Thyroid gland (tissue), 4 donors: ENCODE data around the gene LATS1. TPM values are rescaled to one million over a fixed set of nuclear protein-coding genes. Genes with fewer than 3 reads are reported as not detected.
"Not testable (repeated sequence)": the region's sequence is repeated elsewhere in the genome, so short reads cannot be mapped to it uniquely, and the experiment has no call there.

Experiments used
- DNase-seq, 2 donors: peaks; one replicate each; pipeline ENCODE4 v3.0.0-alpha.2; 2019
- H3K27ac ChIP-seq, 3 donors: fragments of 200-600 bp; sonication (generic); 1 replicate in 2 of 3; 2 replicates in 1 of 3; pipeline ENCODE4 v1.5.1; 2016 to 2019; ENCODE audit warnings: mild to moderate bottlenecking in 1 of 3, moderate library complexity in 1 of 3
- H3K27me3 ChIP-seq: fragments of 200-600 bp; sonication (generic); one replicate; pipeline ENCODE4 v1.5.1; 2019
- H3K36me3 ChIP-seq, 2 donors: fragments of 200-600 bp; sonication (generic); one replicate each; pipeline ENCODE4 v1.5.1; 2016 to 2019
- H3K4me1 ChIP-seq, 2 donors: fragments of 200-600 bp; sonication (generic); one replicate each; pipeline ENCODE4 v1.5.1; 2017 to 2019
- H3K4me3 ChIP-seq, 3 donors: fragments of 200-600 bp; sonication (generic); replicated peaks in 1 of 3; 1 replicate in 2 of 3; 2 replicates in 1 of 3; pipeline ENCODE4 v1.5.1; 2016; ENCODE audit warnings: mild to moderate bottlenecking in 1 of 3
- H3K9me3 ChIP-seq: fragments of 200-600 bp; sonication (generic); one replicate; pipeline ENCODE4 v1.5.1; 2017
- CTCF ChIP-seq, 6 experiments: fragments of 200-600 bp in 3 of 6; fragments of 450-650 bp in 3 of 6; sonication (generic) in 3 of 6; IDR thresholded peaks; one replicate each; pipeline ENCODE4 v1.5.1; 2016 to 2019; ENCODE audit warnings: antibody characterized with exemption in 6 of 6, mild to moderate bottlenecking in 2 of 6, inconsistent platforms in 1 of 6, moderate library complexity in 1 of 6
- POLR2A ChIP-seq, 2 donors: fragments of 450-650 bp; IDR thresholded peaks; one replicate each; pipeline ENCODE4 v1.6.1; 2017; ENCODE audit warnings: antibody characterized with exemption in 2 of 2, mild to moderate bottlenecking in 2 of 2, moderate library complexity in 1 of 2
- WGBS, 2 donors: methylation state at CpG; one replicate each; pipeline ENCODE4 v1.1.5; 2017; 5-methylcytosine and 5-hydroxymethylcytosine counted together
- intact Hi-C: fragments of 100-400 bp; cut with DNase I; formaldehyde crosslinking; loops from one replicate; pipeline ENCODE4 v1.15.1; 2023
- total RNA-seq, 4 donors: library from RNA; depleted of rRNA; stranded (reverse); fragments of >200 nt; gene quantifications; one replicate each; pipeline ENCODE4 v1.2.3, GENCODE V29; 2016

Gene LATS1
- total RNA-seq, 4 donors from 2014 or later: 25.7 to 32.2 (median 30.0) TPM

GRCh38 chr6:149755300-149756260 is 37.7 kb upstream of the LATS1 start:
- DNase-seq: no peak
- peaks cover 22 to 36% of the 10 kb centered on the region in 2 donors for H3K4me1 ChIP-seq
- H3K27me3 ChIP-seq: no peaks in the 10 kb centered on the region
- intact Hi-C loops: no loop called here
- 77 to 84% methylated on average over 9 of the region's 9 CpGs for WGBS, 2 donors
- TF ChIP-seq POLR2A (IDR thresholded peaks at IDR 0.05): no peak
- no peak for TF ChIP-seq CTCF (IDR thresholded peaks at IDR 0.05)
- H3K4me3 ChIP-seq: no peak overlapping the region
- H3K9me3 ChIP-seq: no peaks in the 10 kb centered on the region
- no peaks in the 10 kb centered on the region for H3K36me3 ChIP-seq
- no peak overlapping the region for H3K27ac ChIP-seq

- H3K4me3 ChIP-seq: no peak overlapping the region
- DNase-seq: no peak
- H3K27me3 ChIP-seq: no peaks in the 10 kb centered on the region
- H3K36me3 ChIP-seq: no peaks in the 10 kb centered on the region
- WGBS, 2 donors: 91 to 97% methylated on average over 4 of the region's 4 CpGs
- peak overlapping the region in 2 of 3 donors; percentile 5 to 29 for H3K27ac ChIP-seq
- TF ChIP-seq CTCF (IDR thresholded peaks at IDR 0.05) (no peak), POLR2A (IDR thresholded peaks at IDR 0.05) (no peak)
- intact Hi-C loops: no loop called here
- H3K9me3 ChIP-seq: no peaks in the 10 kb centered on the region
- peaks cover 28 to 40% of the 10 kb centered on the region in 2 donors for H3K4me1 ChIP-seq
Observed at GRCh38 chr6:149754548-149754947, 36.6 kb upstream of the LATS1 start.

- intact Hi-C loops, H3K27me3 ChIP-seq, DNase-seq, H3K9me3 ChIP-seq, H3K36me3 ChIP-seq, H3K4me3 ChIP-seq: not testable (repeated sequence)
- Histone ChIP-seq H3K4me1 (peaks cover 28 to 40% of the 10 kb centered on the region in 2 donors), H3K27ac (peak overlapping the region; percentile 1 to 40 (median 30))
- 91 to 92% methylated on average over 3 of the region's 3 CpGs for WGBS, 2 donors
Observed at GRCh38 chr6:149753374-149753637, 35.4 kb upstream of the LATS1 start.

- TF ChIP-seq POLR2A (IDR thresholded peaks at IDR 0.05): no peak
- TF ChIP-seq CTCF (IDR thresholded peaks at IDR 0.05): no peak
- no peaks in the 10 kb centered on the region for H3K9me3 ChIP-seq
- DNase-seq: no peak
- no peaks in the 10 kb centered on the region for H3K36me3 ChIP-seq
- H3K27ac ChIP-seq: peak overlapping the region; percentile 1 to 40 (median 30)
- peaks cover 28 to 40% of the 10 kb centered on the region in 2 donors for H3K4me1 ChIP-seq
- intact Hi-C loops: no loop called here
- no peak overlapping the region for H3K4me3 ChIP-seq
- no peaks in the 10 kb centered on the region for H3K27me3 ChIP-seq
- WGBS, 2 donors: 87 to 91% methylated on average over 4 of the region's 4 CpGs
Observed at GRCh38 chr6:149752600-149753373, 34.9 kb upstream of the LATS1 start.

- H3K27me3 ChIP-seq, H3K9me3 ChIP-seq, H3K27ac ChIP-seq, H3K4me3 ChIP-seq, intact Hi-C loops, DNase-seq, H3K36me3 ChIP-seq: not testable (repeated sequence)
- 96 to 97% methylated on average over 5 of the region's 5 CpGs for WGBS, 2 donors
- peaks cover 28 to 41% of the 10 kb centered on the region in 2 donors for H3K4me1 ChIP-seq
Observed at GRCh38 chr6:149751920-149752319, 34.0 kb upstream of the LATS1 start.

- Histone ChIP-seq H3K9me3 (no peaks in the 10 kb centered on the region), H3K27me3 (no peaks in the 10 kb centered on the region), H3K36me3 (no peaks in the 10 kb centered on the region), H3K27ac (no peak overlapping the region), H3K4me1 (peaks cover 32 to 46% of the 10 kb centered on the region in 2 donors), H3K4me3 (peak overlapping the region in 1 of 3 donors; percentile 94)
- WGBS, 2 donors: 89 to 95% methylated on average over 8 of the region's 8 CpGs
- TF ChIP-seq POLR2A (IDR thresholded peaks at IDR 0.05) (no peak), CTCF (IDR thresholded peaks at IDR 0.05) (no peak)
- intact Hi-C loops: no loop called here
- DNase-seq: no peak
Observed at GRCh38 chr6:149751239-149751638, 33.3 kb upstream of the LATS1 start.
